GM19240 (cell line): ENCODE measurements around the gene PLCL1.

ENCODE experiments used
- DNase-seq: peaks from one replicate; pipeline ENCODE4 v3.0.0; 2011; ENCODE audit warnings: low spot score; ENCODE audit not compliant: insufficient read length

PLCL1 gene

DNA sequence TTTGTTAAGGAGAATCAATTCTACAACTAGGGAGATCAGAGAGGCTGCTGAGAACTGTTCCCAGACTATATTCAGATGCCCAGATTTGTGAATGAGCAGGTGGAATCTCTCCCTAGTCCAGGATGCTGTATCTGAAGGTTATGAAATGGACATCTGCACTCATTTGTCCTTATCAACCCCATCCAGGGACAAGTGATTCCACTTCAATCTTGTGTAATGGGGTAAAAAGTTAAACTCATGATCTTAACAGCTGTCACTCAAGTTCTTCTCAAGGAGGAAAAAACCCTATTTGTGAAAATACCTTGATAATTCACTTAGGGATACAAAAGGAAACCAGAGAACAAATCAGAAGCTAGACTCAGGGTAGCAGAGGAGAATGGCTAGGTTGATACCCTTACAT, 144.8 kb downstream of the PLCL1 start:
- DNase-seq, result no peak

GRCh38 chr2:197950006-197950405, 145.6 kb downstream of the PLCL1 start:
- DNase-seq, result no peak

GRCh38 chr2:197950724-197951123, 146.3 kb downstream of the PLCL1 start:
- no peak for DNase-seq

DNA sequence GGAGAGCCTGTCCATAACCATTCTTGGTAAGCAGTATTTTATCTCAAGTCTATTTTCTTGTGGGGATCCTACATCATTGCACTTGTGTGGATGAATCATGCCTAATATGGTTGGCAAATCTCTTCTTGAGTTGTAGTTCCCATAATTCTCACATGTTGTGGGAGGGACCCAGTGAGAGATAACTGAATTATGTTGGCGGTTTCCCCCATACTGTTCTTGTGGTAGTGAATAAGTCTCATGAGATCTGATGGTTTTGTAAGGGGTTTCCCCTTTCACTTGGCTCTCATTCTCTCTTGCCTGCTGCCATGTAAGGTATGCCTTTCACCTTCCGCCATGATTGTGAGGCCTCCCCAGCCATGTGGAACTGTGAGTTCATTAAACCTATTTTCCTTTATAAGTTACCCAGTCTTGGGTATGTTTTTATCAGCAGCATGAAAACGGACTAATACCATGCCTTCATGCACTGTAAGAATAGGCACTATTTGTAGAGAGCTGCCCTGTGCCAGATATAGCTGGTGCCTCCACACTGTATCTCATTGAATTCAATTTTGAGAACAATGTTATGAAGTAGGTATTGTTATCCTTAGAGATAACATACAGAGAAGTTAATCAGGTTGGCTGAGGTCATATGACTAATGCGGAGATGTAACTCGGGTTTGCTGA, 148.3 kb downstream of the PLCL1 start:
- no peak for DNase-seq

DNA sequence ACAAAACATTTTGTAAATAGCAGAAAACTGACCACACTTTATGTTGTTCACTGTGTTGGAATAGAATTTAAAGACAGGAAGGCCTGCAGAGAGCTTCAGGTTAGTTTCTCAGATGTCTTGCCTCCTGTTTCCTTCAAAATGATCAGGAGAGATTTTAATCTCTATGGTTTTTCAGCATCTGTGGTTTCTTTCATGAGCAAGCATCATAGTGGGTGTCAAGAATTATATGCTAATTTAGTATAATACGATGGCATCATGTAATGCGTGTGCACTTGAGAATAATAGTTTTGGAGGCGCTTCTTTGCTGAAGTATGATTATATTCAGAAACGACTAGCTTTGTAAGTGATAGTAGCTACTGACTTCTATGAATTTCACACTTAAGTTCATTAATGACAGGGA, 149.9 kb downstream of the PLCL1 start:
- no peak for DNase-seq

- DNase-seq, result no peak
Measured at GRCh38 chr2:197958592-197959150, 154.3 kb downstream of the PLCL1 start.

- DNase-seq, result no peak
Measured at GRCh38 chr2:197959383-197959782, 155.0 kb downstream of the PLCL1 start.

GRCh38 chr2:197960786-197961185, 156.4 kb downstream of the PLCL1 start:
- no peak for DNase-seq

DNA sequence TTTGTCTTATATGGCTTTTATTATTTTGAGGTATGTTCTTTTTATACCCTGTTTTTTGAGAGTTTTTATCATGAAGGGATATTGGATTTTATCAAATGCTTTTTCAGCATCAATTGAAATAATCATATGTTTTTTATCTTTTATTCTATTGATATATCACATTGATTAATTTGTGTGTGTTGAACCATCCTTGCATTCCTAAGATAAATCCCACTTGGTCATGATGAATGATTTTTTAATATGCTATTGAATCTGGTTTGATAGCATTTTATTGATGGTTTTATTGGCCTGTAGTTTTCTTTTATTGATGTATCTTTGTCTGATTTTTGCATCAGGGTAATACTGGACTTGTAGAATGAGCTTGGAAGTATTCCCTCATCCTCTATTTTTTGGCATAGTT, 160.3 kb downstream of the PLCL1 start:
- DNase-seq, result no peak

DNA sequence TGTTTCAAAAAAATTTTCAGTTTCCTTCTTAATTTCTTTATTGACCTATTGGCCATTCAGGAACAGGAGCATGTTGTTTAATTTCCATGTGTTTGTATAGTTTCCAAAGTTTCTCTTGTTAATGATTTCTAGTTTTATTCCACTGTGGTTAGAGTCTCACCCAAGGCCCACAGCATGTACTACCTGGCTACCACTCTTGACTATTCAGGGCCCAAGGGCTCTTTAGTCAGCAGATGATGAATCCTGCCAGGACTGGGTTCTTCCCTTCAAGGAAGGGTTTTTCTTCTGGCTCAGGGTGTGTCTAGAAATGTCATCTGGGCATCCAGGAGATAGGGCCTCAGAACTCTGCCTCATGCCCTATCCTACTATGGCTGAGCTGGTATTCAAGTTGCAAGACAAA, 161.4 kb downstream of the PLCL1 start:
- no peak for DNase-seq

- DNase-seq, result no peak
Measured at GRCh38 chr2:197969391-197969893, 165.0 kb downstream of the PLCL1 start.

GRCh38 chr2:197972061-197972460, 167.7 kb downstream of the PLCL1 start:
- no peak for DNase-seq

DNA sequence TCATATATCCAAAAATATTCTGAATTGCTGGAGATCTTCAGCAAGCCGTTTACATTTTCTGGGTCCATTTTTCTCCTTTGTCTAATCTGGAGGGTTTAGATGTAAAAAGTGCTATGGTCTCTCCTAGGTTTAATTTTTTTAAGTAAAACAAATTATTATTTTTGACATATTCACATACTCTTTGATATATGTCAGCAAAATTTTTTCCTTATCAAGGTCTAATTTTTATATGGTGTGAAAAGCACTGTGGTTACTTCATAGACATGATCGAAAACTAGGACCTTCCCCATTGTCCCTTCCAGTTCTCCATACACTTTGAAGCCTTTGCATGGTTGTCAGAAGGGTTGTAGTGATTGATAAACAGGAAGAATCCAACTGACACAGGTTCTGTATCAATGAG, 168.2 kb downstream of the PLCL1 start:
- DNase-seq, result no peak

- DNase-seq, result no peak
Measured at GRCh38 chr2:197973772-197974171, 169.4 kb downstream of the PLCL1 start.

DNA sequence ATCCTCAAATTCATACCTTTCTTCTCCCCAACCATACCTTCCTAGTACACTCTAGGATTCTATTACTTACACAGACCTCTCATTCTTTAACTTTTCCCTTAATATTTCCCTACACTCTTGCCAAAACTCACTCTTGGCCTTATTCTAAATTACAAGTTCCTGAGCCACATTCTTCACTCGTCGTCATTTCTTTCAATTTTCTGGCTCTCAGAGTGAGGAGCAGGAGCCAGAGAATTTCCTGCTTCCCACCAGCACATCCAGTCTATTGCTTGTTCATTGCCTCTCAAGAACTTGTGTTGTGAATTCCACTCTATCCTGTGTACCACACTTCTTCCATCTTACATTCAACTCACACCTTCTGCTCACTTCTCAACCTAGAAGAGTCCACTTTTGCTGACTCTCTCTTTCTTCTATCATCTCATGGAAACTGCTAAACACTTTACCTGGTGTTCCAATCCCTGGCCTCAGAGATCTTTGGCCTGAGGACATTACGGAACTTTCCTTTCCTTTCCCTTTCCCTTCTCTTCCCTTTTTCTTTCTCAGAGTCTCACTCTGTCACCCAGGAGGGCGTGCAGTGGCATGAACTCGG, 171.6 kb downstream of the PLCL1 start:
- DNase-seq, result no peak

DNA sequence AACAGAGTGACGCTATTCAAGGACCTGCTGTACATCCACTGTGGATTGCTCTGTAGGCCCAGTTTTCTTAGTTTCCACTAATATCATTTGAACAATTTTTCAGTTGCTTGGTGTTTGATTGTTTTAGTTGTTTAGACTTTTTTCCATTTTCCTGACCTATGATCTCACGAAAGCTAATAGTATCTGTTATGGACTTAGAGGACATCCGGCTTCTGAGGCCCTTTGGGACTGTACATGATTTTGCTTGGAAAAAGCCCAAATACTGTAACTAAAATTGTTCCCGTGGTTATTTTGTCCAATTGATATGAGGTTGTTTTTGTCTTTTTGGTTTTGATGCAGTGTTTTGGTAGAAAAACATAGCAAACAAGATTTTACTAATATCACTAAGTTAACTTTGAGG, 174.6 kb downstream of the PLCL1 start:
- no peak for DNase-seq

GRCh38 chr2:197982565-197982964, 178.2 kb downstream of the PLCL1 start:
- no peak for DNase-seq

DNA sequence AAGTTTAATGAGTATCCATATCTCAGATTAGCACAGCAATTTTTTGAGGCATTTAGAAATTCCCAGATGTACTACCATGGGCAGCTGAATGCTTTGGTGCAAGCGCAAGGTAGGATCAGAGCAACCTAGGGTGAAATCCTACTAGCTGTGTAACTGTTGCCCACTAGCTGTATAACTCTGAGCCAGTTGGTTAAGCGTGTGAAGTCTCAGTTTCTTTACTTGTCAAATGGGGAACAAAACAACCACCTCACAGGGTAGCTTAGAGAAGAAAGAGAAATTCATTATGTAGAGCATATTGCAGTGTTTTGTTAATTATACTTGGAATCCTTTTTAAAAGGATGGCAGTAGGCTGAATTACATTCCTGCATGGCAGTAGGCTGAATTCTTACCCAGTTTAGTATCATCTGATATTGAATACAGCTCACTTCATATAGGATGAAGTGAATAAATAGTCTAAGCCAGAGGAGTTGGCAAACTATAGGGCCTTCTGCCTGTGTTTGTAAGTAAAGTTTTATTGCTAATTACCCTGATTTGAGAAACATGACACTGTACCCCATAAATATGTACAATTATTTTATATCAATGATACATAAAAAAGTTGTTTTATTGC, 180.7 kb downstream of the PLCL1 start:
- DNase-seq, result no peak

DNA sequence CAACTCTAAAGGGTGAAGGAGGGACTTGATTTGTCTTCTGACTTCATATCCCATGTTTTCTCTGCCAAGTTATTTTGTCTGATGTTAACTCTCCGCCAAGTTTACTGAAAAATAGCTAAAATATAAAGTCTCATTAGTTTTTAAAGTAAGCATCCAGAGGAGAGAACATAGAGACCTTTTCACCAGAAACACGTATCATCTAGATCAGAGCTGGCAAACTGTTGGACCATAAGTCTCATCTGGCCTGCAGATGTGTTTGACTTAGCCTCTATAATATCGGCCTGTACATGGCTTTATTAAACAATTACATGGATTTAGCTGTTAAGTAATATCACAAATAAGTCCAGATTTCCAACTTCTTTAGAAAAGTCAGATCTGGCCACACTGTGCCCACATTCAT, 182.6 kb downstream of the PLCL1 start:
- DNase-seq, result no peak

GRCh38 chr2:197990356-197990755, 186.0 kb downstream of the PLCL1 start:
- DNase-seq, result no peak

DNA sequence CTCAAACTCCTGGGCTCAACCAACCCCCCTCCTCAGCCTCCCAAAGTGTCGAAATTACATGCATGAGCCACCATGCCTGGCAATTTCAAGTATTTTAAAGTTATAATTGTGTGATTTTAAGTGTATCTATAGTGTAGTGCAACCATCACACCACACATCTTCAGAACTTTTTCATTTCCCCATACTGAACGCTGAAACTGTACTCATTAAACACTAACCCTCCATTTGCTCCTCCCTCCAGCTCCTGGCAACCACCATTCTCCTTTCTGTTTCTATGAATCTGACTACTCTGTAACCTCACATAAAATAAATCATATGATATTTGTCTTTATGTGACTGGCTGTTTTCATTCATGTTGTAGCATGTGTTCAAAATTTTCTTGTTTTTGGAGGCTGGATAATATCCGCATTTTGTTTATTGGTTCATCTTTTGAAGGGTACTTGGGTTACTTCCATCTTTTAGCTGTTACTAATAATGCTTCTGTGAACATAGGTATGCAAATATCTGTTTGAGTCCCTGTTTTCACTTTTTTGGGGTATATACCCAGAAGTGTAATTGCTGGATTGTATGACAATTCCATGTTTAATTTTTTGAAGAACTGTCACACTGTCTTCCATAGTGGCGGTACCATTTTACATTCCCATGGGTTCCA, 188.2 kb downstream of the PLCL1 start:
- no peak for DNase-seq

GRCh38 chr2:197993363-197993762, 189.0 kb downstream of the PLCL1 start:
- DNase-seq, result no peak
